Activated CD4-positive, alpha-beta T cell treated with anti-CD3 and anti-CD28 coated beads, Interleukin-2, Interleukin-4, amounts not matched to agents 100 ng/mL and 50 ng/mL, durations not matched to agents 16 hours and 8 hours (primary cell): Measurements from ENCODE around the gene BPIFB2.
"Not testable (repeated sequence)": the region's sequence is repeated elsewhere in the genome, so short reads cannot be mapped to it uniquely, and the experiment has no call there.

ENCODE experiments used
- DNase-seq: peaks from one replicate; pipeline ENCODE4 v3.0.0-alpha.2; 2020; ENCODE audit warnings: low spot score

BPIFB2 gene

DNA sequence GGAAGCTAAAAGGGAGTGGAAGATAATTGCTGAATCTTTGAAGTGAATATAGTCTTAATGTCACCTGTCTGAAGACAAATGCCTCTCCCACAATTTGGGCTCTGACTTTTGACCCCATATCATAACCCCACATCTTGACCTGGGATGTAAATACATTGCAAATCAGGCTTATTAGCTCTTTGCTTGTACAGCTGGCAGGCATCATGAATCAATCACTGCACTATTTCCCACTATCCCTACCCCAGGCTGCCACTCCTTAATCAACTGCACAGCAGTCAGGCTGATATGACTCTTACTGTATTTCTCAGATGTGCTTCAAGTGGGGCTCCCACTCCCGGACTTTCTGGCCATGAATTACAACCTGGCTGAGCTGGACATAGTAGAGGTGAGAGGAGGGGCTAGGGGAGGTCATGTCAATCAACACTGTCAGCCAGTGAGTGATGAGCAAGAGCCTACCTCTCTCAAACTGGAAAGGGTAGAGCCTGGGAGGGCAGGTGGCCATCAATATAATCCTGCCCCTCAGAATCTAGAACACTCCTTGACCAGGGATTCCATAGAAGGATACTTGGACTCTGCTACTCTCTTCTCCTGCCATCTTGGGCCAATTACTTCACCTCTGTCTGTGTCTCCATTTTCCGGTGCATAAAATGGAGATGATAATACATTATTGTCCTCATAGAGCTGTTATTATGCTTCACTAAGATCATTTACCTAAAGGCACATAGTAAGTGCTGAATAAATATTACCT lies 35.7 kb downstream of the BPIFB2 start:
- DNase-seq, result no peak

DNA sequence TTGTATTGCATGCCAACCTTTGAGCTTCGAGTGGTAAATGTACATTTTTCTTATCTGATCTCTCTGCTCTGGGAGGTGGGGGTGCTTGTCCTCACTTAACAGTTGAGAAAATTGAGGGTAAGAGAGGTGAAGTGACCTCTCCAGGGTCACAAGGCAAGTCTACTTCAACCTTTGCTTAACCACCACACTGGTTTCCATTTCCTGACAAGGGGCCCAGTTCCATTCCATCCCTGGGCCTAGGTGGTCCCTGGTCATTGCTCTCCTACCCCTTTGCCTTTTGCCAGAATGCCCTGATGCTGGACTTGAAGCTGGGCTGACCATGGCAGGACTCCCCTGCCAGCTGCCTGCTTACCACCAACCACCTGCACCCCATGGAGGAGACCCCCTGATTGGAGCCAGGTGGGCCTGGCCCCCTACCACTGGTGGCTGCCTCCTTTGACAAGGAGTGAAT lies 36.3 kb downstream of the BPIFB2 start:
- DNase-seq, result no peak

DNA sequence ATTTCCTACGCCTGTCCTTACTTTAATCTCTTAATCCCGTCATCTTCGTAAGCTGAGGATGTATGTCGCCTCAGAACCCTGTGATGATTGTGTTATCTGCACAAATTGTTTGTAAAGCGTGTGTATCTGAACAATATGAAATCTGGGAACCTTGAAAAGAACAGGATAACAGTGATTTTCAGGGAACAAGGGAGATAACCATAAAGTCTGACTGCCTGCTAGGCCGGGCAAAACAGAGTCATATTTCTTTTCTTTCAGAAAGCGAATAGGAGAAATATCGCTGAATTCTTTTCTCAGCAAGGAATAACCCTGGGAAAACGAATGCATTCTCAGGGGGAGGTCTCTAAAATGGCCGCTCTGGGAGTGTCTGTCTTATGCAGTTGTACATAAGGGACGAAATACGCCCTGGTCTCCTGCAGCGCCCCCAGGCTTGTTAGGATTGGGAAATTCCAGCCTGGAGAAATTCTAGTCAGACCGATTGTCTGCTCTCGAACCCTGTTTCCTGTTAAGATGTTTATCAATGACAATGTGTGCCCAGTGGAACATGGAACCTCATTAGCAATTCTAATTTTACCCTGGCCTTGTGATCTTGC lies 37.7 kb downstream of the BPIFB2 start:
- DNase-seq, result not testable (repeated sequence)

DNA sequence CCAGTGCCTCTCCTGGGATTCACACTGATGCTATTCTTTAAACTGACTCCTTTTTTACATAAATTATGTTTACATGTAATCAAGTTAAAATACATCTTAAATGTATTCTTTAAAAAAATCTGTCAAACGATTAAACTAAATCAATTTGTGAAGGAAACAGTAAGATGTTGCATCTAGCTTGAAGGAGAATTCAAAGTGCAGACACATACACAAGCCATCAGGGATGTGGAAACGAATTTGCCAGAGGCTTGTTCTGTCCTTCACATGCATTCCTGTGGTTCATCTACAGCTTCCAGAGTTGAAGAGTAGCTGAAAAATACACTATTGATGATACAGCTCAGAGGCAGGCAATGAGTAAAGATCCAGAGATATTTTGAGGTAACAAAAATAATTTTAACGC lies 38.9 kb downstream of the BPIFB2 start:
- DNase-seq, result no peak

DNA sequence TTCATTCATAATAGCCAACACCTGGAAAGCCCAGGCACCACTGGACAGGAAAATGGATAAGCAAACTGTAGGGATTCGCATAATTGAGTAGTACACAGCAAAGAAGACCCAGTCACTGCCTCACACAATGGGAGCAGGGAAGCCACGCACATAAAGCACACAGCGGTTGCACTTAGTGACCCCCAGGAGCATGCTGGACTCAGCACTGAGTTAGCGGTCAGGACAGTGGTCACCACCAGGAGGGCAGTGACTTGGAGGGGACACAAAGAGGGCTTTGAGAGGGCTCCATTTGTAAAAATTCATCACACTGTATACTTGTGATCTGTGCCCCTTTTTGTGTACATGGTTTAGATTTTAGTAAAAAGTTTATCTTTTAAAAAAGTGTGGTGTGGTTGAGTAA lies 43.8 kb downstream of the BPIFB2 start:
- DNase-seq, result no peak

DNA sequence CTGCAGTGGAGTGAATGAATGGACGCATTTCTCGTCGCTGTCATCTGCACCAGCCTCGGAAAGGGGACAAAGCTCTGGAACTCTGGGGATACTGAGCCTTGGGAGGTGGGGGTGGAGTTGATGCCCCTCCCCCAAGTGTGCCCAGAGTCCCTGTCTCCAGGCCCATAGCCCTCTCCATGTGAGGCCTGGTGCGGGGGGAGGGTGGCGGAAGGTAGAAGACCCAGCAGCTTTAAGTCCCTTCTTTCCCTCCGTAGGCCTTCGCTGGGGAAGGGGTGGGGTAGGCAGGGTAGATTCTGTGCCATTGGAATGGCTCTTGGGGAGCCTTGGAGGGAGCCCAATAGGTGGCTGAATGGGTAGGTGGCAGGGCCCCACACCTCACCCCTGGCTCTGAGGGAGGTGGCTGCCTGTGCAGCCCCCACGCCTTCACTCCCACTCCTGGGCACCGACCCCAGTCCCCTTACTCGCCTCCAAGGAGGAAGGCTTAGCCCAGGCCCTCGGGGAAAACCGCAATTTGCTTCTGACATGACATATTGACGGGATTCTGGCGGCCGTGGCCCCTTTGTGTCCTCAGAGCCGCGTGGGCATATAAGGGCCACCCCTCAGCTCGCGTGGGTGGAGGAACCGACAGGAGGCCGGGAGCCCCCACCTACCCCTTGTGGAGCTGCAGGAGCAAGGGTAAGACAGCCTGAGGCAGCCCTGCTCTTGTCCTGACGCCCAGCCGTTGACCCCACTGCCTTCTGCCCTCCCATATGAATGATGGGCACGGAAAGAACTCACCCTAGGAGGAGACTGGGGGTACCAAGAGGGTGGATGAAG lies 46.0 kb downstream of the BPIFB2 start, which contains the start of gene BPIFB3:
TSS of gene BPIFB3 (plus strand) at position 613 of the 816 bp plus-strand sequence. CDS start 1,533 bp downstream, outside the sequence.
- DNase-seq, result no peak

DNA sequence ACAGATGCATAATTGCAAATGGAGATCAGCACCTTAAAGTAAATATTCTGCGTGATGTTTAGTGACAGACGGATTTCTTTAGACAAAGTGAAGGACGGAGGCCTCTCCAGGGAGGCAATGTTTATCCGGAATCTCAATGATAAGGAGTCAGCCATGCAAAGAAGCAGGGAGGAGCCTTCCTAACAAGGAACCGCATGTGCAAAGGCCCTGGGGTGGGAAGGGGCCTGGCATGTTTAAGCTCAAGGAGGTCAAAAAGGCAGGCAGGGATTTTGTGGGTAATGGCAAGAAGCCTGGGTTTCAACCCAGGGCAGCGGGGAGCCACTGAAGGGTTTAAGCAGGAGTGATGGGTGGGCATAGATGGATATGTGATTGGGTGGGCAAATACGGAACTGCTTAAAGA lies 46.9 kb downstream of the BPIFB2 start:
- no peak for DNase-seq

DNA sequence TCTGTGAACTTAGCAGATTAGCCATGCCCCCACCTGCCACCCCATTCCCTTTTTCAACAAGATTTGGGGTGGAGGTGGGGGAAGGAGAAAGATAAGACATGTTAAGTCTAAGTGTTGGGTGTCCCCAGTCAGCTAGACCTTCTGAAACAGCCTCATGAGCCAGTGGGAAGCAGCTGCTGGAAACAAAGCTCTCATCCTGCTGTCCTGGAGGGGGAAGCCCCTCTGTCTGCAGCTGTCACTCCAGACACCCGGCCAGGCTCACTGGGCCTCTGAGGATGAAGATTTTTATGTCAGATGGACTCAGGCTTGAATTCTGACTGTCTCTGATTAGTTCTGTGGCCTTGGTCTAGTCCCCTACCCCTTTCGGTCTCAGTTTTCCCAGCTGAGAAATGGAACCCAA lies 47.3 kb downstream of the BPIFB2 start:
- DNase-seq, result no peak

DNA sequence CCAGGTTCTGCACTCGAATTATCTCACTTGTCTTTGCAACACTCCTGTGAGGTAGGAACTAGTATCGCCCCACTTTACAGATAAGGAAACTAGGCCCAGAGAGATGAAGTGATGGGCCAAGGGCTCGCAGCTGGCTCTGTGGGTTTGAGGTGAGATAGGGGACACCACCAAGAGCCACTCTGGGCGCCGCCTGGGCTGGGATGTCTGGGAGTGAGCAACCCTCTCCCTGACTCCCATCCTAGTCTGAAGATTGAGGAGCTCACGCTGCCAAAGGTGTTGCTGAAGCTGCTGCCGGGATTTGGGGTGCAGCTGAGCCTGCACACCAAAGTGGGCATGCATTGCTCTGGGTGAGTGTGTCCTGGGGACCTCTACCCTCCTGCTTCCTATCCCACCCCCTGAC lies 51.6 kb downstream of the BPIFB2 start:
- DNase-seq, result no peak

DNA sequence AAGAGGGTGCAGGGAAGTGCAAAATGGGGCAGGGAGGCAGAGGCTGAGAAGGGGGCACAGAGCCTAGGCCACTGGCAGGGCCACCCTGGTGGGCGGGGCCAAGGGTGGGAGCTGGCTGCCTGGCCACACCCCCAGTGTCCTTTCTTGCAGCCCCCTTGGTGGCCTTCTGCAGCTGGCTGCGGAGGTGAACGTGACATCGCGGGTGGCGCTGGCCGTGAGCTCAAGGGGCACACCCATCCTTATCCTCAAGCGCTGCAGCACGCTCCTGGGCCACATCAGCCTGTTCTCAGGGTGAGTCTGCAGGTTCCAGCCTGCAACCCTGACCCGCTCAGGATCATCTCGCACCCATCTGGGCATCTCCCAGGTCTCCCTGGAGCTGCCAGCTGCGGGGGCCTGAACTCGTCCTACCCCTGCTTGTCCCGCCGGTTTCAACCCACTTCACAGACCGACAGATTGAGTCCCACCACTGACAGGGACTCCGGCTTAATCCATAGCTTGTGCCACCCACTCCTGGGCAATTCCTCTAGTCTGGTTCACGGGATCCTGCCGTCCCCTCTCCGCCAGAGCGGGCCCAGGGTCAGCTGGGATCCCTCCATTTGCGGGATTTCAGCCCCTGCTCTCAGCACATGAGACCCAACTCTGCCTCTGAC lies 52.4 kb downstream of the BPIFB2 start:
- no peak for DNase-seq

DNA sequence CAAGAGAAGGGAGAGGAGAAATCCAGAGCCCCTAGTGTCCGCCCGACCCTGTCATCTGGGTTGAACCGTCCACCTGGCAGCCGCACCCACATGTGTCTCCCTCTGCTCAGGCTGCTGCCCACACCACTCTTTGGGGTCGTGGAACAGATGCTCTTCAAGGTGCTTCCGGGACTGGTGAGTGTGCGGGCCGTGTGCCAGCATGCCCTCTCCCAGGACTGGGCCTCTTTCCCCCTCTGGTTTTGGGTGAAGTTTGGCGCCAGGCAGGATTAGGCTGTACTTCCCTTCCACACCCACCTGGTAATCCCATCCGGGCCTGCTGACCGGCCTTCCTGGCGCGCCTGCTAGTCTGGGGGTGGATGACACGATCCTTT lies 54.1 kb downstream of the BPIFB2 start:
- DNase-seq, result no peak

DNA sequence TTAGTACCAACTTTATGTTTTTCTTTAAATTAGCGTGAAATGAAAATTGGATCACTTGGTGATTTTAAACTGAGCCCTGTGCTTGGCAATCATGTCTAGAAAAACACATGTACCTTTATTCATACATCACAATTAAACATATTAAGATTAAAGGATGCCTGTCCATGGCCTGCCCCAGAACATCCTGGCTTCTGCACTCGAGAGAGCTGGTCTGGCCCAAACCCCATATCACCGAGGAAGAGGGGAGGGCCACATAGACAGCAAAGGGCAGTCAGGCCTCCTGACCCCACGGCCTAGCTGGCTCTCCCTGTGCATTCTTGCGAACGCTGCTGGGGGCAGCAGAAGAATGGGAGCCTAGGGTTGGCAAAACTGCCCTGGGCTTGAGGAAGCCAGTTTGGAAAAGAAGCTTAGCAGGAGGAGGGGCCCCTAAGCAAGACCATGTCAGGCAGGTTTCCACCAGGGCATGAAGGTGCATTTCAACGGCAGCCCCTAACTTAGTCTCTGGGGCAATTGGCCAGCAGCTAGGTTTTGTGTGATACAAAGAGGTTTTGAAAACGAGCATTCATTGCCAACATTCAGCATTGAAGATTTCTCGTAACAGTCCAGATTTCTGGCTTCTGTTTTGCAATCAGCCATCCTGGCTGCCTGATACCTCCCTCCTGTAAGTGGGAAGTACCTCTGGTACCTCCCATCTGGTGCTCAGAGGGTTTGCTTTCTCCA lies 54.8 kb downstream of the BPIFB2 start:
- no peak for DNase-seq

DNA sequence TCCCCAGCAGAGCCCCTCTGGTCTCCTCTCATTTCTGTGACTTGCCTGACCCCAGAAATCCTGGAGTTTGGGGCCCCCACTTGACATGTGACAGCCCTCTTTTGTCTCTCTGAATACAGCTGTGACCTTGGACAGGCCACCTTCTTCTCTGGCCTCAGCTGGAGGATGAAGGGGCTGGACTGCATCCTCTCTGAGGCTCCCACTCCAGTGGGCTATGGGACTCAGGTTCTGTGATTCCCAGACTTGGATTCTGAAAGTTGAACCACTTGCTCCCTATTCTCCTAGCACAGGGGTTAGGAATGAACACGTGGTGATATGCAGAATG lies 55.3 kb downstream of the BPIFB2 start:
- DNase-seq, result no peak

DNA sequence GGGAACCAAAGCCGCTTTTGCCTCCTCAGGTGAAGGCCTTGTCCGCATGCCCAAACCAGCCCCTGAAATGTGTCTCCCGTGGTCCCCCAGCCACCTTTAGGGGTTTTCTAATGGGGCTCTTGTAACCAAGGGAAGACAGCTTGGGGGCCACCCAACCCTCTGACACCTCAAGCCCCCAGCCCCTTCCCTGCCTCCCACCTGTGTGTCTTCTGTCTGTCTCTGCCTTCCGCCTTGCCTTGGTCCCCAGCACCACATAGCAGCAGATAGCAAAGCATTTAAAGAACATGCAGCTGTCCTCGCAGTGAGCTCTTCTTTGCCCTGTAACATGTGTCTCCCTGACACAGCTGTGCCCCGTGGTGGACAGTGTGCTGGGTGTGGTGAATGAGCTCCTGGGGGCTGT lies 55.8 kb downstream of the BPIFB2 start:
- DNase-seq, result no peak

DNA sequence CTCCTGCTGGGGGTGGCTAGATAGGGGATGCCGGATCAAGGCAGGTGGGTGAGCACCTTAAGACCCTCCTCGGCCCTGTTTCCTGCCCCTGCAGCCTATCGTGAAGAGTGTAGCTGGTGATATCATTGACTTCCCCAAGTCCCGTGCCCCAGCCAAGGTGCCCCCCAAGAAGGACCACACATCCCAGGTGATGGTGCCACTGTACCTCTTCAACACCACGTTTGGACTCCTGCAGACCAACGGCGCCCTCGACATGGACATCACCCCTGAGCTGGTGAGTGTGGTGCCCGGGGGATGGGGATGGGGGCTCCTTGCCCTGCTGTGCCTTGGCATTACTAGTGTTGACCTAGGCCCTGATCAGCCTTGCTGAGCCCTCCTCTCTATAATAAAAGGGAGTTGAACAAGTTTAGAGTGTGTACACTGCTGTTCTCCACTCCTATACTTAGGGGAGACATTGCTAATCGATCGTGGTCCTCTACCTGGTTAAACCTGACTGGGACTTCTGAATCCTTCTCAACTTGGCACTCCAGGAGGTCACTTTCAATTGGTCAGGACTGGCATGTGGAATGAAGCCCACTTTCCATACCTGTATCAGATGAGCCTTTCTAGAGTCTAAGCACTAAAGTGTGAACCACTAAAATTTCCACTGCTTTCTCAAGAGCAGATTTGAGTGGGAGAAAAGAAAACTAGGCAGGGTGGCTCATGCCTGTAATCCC lies 57.2 kb downstream of the BPIFB2 start:
- no peak for DNase-seq

DNA sequence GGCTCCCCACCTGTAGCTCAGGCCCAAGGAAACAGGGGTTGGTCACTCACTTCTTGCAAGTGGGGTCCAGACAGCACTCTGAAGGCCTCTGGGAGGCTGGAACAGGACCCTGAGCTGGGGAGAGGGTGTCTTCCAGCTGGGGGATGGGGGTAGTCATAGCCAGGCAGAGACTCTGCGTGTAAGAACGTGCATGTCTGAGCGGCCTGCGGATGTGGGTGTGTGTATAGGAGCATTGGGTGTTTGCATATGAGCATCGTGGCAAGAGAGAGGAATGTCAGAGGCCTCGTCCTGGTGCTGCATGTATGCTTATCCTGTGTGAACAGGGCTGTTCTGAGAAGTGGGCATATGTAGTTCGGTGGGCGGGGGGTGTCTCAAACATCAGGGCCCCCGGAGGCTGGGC lies 58.3 kb downstream of the BPIFB2 start:
- no peak for DNase-seq

DNA sequence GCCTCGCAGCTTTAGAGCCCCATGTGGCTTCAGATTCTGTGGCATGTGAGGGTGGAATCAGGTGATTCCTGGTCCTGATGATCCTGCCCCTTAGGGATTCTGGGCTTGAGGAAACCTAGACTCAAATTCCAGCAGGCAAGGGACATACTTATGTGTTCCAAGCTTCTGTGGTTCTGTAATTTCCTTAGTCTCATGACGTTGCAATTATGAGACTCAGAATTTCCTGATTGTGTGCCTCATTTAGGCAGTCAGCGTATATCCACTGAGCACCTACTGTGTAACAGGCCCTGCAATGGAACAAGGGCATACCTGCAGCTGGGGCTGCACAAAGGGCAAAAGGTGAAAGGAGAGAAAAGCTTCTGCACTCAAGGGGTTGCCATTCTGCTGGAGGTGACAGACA lies 60.3 kb downstream of the BPIFB2 start:
- DNase-seq, result no peak

DNA sequence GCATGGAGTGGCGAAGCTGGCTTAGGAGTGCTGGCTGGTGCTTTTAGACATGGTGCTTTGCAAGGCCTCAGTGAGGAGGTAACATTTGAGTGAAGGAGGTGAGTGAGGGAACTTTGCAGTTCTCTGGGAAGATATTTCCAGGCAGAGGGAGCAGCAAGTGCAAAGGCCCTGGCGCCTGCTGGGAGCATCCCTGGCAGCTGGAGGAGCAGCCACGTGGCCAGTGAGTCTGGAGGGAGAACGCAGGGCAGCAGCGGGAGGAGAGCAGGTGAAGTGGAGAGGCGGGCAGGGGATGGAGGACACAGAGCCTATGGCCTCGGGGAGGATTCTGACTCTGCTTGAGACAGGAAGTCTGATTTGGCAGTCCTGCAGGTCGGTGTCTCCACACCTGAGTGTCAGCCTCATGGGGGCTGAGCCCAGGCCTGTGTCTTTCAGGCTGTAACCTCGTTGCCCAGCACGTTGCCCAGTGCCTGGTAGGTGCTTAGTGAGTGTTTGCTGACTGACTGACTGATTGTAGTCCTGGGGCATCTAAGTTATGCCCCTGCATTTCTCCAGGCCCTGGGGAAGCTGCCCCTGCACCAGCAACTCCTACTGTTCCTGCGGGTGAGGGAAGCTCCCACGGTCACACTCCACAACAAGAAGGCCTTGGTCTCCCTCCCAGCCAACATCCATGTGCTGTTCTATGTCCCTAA lies 60.9 kb downstream of the BPIFB2 start:
- DNase-seq, result no peak

DNA sequence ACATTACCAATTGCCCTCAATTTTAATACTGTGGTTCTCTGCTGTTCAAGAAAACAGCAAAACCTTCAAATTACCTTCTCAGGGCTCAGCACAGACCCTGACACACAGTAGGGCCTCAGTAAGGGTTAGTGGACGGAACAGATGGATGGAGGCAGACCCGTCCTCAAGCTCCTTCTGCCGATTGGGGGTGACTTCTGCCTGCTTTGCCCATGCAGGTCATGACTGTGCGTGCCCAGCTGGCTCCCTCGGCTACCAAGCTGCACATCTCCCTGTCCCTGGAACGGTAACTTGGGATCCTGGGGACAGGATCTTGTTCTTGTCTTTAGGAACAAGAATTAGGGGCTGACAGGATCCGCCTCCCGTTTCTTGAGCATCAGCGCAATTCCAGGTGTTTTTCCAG lies 62.2 kb downstream of the BPIFB2 start:
- no peak for DNase-seq

DNA sequence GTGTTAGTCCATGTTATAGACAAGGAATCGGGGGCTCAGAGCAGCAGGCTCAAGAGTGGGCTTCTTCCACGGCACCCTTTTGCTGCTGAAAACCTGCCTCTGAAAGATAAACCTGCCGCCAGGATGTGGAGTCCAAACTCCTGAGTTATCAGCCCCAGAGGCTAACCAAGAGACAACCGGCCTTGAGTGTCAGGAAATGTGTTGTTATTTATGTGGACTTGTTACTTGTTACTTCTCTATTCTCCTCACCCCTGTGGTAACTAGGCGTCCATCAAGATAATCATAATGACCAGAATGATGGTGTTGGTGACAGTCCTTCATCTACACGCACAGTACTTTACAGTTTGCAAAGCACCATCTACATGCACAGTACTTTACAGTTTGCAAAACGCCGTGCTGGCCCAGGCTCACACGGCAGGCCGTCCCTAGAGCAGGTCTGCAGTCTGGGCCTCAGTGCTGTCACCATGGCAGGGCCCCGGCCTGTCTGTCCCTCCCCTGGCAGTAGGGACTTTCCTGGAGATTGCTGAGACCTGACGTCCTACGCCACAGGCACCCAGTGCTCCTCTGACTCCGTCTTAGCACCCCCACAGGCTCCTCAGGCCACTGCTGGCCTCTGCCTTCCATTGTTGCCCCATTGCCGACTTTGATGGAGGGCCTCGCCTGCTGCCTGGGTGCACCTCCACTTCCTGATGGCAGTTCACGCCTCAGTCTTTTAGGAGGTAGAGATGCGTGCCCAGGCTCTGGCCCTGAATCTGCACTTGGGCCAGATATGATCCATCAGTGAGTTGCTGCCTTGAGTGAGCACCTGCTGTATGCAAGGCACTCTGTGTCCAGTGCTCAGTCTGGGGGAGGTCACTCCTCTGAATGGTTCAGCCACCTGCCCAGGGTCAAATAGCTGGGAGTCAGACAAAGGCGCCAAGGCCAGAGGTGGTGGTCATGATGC lies 62.9 kb downstream of the BPIFB2 start:
- no peak for DNase-seq
